SK-N-SH treated with all-trans-retinoic acid at 6 μM for 48 hours (cell line): ENCODE results near the gene STK32B.
"Not testable (repeated sequence)": the region's sequence is repeated elsewhere in the genome, so short reads cannot be mapped to it uniquely, and the experiment has no call there.

ENCODE experiments used
- ATAC-seq: fragments of 200-7000 bp; cut with Tn5 transposase; 3 replicates; pipeline ENCODE4 v1.9.1; 2020; ENCODE audit warnings: mild to moderate bottlenecking, moderate library complexity
- ARNTL ChIP-seq: fragments of 450-650 bp; formaldehyde crosslinking; IDR thresholded peaks from 2 replicates; pipeline ENCODE4 v1.5.0; 2020; ENCODE audit warnings: low read depth, mild to moderate bottlenecking, moderate library complexity, borderline replicate concordance
- CREB5 ChIP-seq: fragments of 250-450 bp; sonication (Bioruptor Pico); IDR thresholded peaks from 2 replicates; pipeline ENCODE4 v1.5.1; 2020; ENCODE audit warnings: low read depth, mild to moderate bottlenecking, moderate library complexity
- CSDC2 ChIP-seq: fragments of 250-450 bp; sonication (Bioruptor Pico); IDR thresholded peaks from 2 replicates; pipeline ENCODE4 v1.5.0; 2020; ENCODE audit warnings: mild to moderate bottlenecking, moderate library complexity
- CSRNP3 ChIP-seq: fragments of 250-450 bp; sonication (Bioruptor Pico); IDR thresholded peaks from 2 replicates; pipeline ENCODE4 v1.5.1; 2021; ENCODE audit warnings: mild to moderate bottlenecking, moderate library complexity
- ESRRG ChIP-seq: fragments of 250-450 bp; sonication (Bioruptor Pico); IDR thresholded peaks from 2 replicates; pipeline ENCODE4 v1.6.1; 2021; ENCODE audit warnings: mild to moderate bottlenecking
- GLIS3 ChIP-seq: fragments of 250-450 bp; sonication (Bioruptor Pico); IDR thresholded peaks from 2 replicates; pipeline ENCODE4 v1.5.0; 2020; ENCODE audit warnings: mild to moderate bottlenecking, moderate library complexity
- ISL1 ChIP-seq: fragments of 250-450 bp; sonication (Bioruptor Pico); IDR thresholded peaks from 2 replicates; pipeline ENCODE4 v2.1.2; 2022; ENCODE audit warnings: mild to moderate bottlenecking, moderate library complexity
- OSR1 ChIP-seq: fragments of 250-450 bp; sonication (Bioruptor Pico); IDR thresholded peaks from 2 replicates; pipeline ENCODE4 v1.8.0; 2022; ENCODE audit warnings: moderate library complexity, mild to moderate bottlenecking, inconsistent platforms
- POU6F1 ChIP-seq: fragments of 250-450 bp; sonication (Bioruptor Pico); IDR thresholded peaks from 2 replicates; pipeline ENCODE4 v1.8.0; 2021; ENCODE audit warnings: low read depth, mild to moderate bottlenecking, moderate library complexity, borderline replicate concordance
- PPARA ChIP-seq: fragments of 250-450 bp; sonication (Bioruptor Pico); IDR thresholded peaks from 2 replicates; pipeline ENCODE4 v1.5.0; 2020; ENCODE audit warnings: mild to moderate bottlenecking, borderline replicate concordance
- RARB ChIP-seq: fragments of 250-450 bp; sonication (Bioruptor Pico); IDR thresholded peaks from 2 replicates; pipeline ENCODE4 v1.8.0; 2021; ENCODE audit warnings: mild to moderate bottlenecking, moderate library complexity
- SNAI2 ChIP-seq: fragments of 250-450 bp; sonication (Bioruptor Pico); IDR thresholded peaks from 2 replicates; pipeline ENCODE4 v1.5.0; 2020; ENCODE audit warnings: mild to moderate bottlenecking, moderate library complexity
- TCF4 ChIP-seq: fragments of 250-450 bp; sonication (Bioruptor Pico); IDR thresholded peaks from 2 replicates; pipeline ENCODE4 v1.8.0; 2021; ENCODE audit warnings: mild to moderate bottlenecking, moderate library complexity, borderline replicate concordance
- TOX ChIP-seq: fragments of 250-450 bp; sonication (Bioruptor Pico); IDR thresholded peaks from 2 replicates; pipeline ENCODE4 v1.8.0; 2021; ENCODE audit warnings: mild to moderate bottlenecking, moderate library complexity, borderline replicate concordance
- TSHZ2 ChIP-seq: fragments of 250-450 bp; sonication (Bioruptor Pico); IDR thresholded peaks from 2 replicates; pipeline ENCODE4 v1.5.0; 2020; ENCODE audit warnings: mild to moderate bottlenecking, moderate library complexity
- ZC3H10 ChIP-seq: fragments of 250-450 bp; sonication (Bioruptor Pico); IDR thresholded peaks from 2 replicates; pipeline ENCODE4 v1.5.1; 2021; ENCODE audit warnings: mild to moderate bottlenecking, moderate library complexity
- ZFP30 ChIP-seq: fragments of 450-650 bp; formaldehyde crosslinking; IDR thresholded peaks from 2 replicates; pipeline ENCODE4 v1.5.0; 2022; ENCODE audit warnings: mild to moderate bottlenecking, moderate library complexity
- ZNF565 ChIP-seq: fragments of 450-650 bp; formaldehyde crosslinking; conservative IDR thresholded peaks from 2 replicates; pipeline ENCODE4 v1.5.0; 2020; ENCODE audit warnings: low read depth, mild to moderate bottlenecking, moderate library complexity
- ZNF70 ChIP-seq: fragments of 450-650 bp; formaldehyde crosslinking; IDR thresholded peaks from 2 replicates; pipeline ENCODE4 v1.5.0; 2020; ENCODE audit warnings: mild to moderate bottlenecking, moderate library complexity
- ZNF8 ChIP-seq: fragments of 450-650 bp; formaldehyde crosslinking; IDR thresholded peaks from 2 replicates; pipeline ENCODE4 v1.5.0; 2020; ENCODE audit warnings: mild to moderate bottlenecking, moderate library complexity

The STK32B gene

GRCh38 chr4:5247735-5248134 lies 196.5 kb downstream of the STK32B start:
- no peak for ATAC-seq
- TF ChIP-seq ARNTL = no peak
- no peak for TF ChIP-seq CSDC2 (CRISPR knock-in tag)
- no peak for TF ChIP-seq CREB5
- TF ChIP-seq ISL1 (CRISPR knock-in tag) = no peak
- TF ChIP-seq TOX (CRISPR knock-in tag) = no peak
- TF ChIP-seq TCF4 (CRISPR knock-in tag) = no peak
- no peak for TF ChIP-seq ZC3H10 (CRISPR knock-in tag)
- no peak for TF ChIP-seq PPARA
- no peak for TF ChIP-seq SNAI2
- no peak for TF ChIP-seq OSR1 (CRISPR knock-in tag)
- no peak for TF ChIP-seq ZNF8 (CRISPR knock-in tag)
- TF ChIP-seq RARB = no peak

- TF ChIP-seq POU6F1 (CRISPR knock-in tag) = no peak
- TF ChIP-seq TSHZ2 (CRISPR knock-in tag) = no peak
- TF ChIP-seq ESRRG (CRISPR knock-in tag) = no peak
- TF ChIP-seq ZFP30 = no peak
- no peak for TF ChIP-seq ZNF565 (CRISPR knock-in tag)
- no peak for TF ChIP-seq ZC3H10 (CRISPR knock-in tag)
- no peak for TF ChIP-seq ARNTL
- no peak for TF ChIP-seq ZNF70 (CRISPR knock-in tag)
- ATAC-seq = no peak
These were observed 198.4 kb downstream of the STK32B start for GRCh38 chr4:5249727-5250126.

- not testable (repeated sequence) for ATAC-seq
These were observed 199.3 kb downstream of the STK32B start for GRCh38 chr4:5250536-5250935.

GRCh38 chr4:5256421-5256820 lies 205.1 kb downstream of the STK32B start:
- TF ChIP-seq CSRNP3 (CRISPR knock-in tag) = no peak
- no peak for TF ChIP-seq CREB5
- TF ChIP-seq, all 23 proteins: peak for 0
- ATAC-seq = no peak

- TF ChIP-seq ARNTL (no peak), ESRRG (CRISPR knock-in tag) (no peak), CSDC2 (CRISPR knock-in tag) (no peak), CSRNP3 (CRISPR knock-in tag) (no peak), ZFP30 (no peak), ZC3H10 (CRISPR knock-in tag) (no peak), CREB5 (no peak), ZNF70 (CRISPR knock-in tag) (no peak), GLIS3 (CRISPR knock-in tag) (no peak), ZNF565 (CRISPR knock-in tag) (no peak), OSR1 (CRISPR knock-in tag) (no peak), TSHZ2 (CRISPR knock-in tag) (no peak), ZNF8 (CRISPR knock-in tag) (no peak), RARB (no peak)
- no peak for ATAC-seq
These were observed 205.8 kb downstream of the STK32B start for GRCh38 chr4:5257086-5257485.
